H1 (cell line): Measurements from ENCODE around the gene GPR21. TPM values are rescaled to one million over a fixed set of nuclear protein-coding genes. Genes with fewer than 3 reads are reported as not detected.

Experiments used
- CTCF ChIA-PET: fragments of 300-600 bp; sonication (Branson Sonifier 250); formaldehyde crosslinking; loops from one replicate; lab custom pipeline; 2021; ENCODE audit not compliant: partially characterized antibody; lab: Charles Lee
- POLR2A ChIA-PET: fragments of 300-600 bp; sonication (Branson Sonifier 250); formaldehyde crosslinking; loops from one replicate; lab custom pipeline; 2021; ENCODE audit warnings: inconsistent platforms; ENCODE audit not compliant: partially characterized antibody; lab: Charles Lee
- DNase-seq, 2 experiments: peaks; one replicate each; pipeline versions ENCODE4 v3.0.0 to v3.0.0-alpha.2; 2010 to 2022; ENCODE audit warnings: low spot score in 2 of 2, low read depth in 1 of 2, mixed read lengths in 1 of 2
- FAIRE-seq: peaks from 2 replicates; lab custom pipeline; 2011; peaks lifted over from hg19 to GRCh38; lab: Jason Lieb, UNC
- H2AFZ ChIP-seq: 2 replicates; pipeline ENCODE4 v1.8.1; 2012; ENCODE audit warnings: low read length, inconsistent platforms
- H2AK5ac ChIP-seq: 2 replicates; pipeline ENCODE4 v1.6.1; 2013; ENCODE audit warnings: low read depth, low read length
- H2BK120ac ChIP-seq: replicated peaks from 2 replicates; pipeline ENCODE3; 2013; ENCODE audit warnings: low read depth, low read length, inconsistent platforms
- H2BK12ac ChIP-seq: 2 replicates; pipeline ENCODE4 v1.6.1; 2013; ENCODE audit warnings: low read depth, low read length
- H2BK15ac ChIP-seq: 2 replicates; pipeline ENCODE4 v1.6.1; 2013; ENCODE audit warnings: low read length
- H2BK20ac ChIP-seq: 2 replicates; pipeline ENCODE4 v1.6.1; 2013; ENCODE audit warnings: low read length
- H2BK5ac ChIP-seq: 2 replicates; pipeline ENCODE4 v1.6.1; 2013; ENCODE audit warnings: low read depth, low read length
- H3K14ac ChIP-seq: 2 replicates; pipeline ENCODE4 v1.6.1; 2013; ENCODE audit warnings: inconsistent platforms; ENCODE audit not compliant: insufficient read length
- H3K18ac ChIP-seq: 2 replicates; pipeline ENCODE4 v1.6.1; 2013; ENCODE audit warnings: low read length; ENCODE audit errors: extremely low read depth
- H3K23ac ChIP-seq: 2 replicates; pipeline ENCODE4 v1.6.1; 2013; ENCODE audit warnings: inconsistent platforms; ENCODE audit not compliant: insufficient read length
- H3K23me2 ChIP-seq: 2 replicates; pipeline ENCODE4 v1.6.1; 2013; ENCODE audit warnings: low read depth, low read length
- H3K27ac ChIP-seq: 2 replicates; pipeline ENCODE4 v1.6.1; 2011; ENCODE audit warnings: low read depth, low read length, inconsistent platforms
- H3K27me3 ChIP-seq, 4 experiments: replicated peaks in 1 of 4; 1 replicate in 1 of 4; 2 replicates in 3 of 4; pipeline versions ENCODE4 v1.6.1 to v1.8.1; 2011 to 2013; ENCODE audit warnings: low read length in 3 of 4, mild to moderate bottlenecking in 3 of 4, inconsistent platforms in 2 of 4, mixed read lengths in 2 of 4, moderate library complexity in 1 of 4; ENCODE audit not compliant: control insufficient read depth in 3 of 4, insufficient read depth in 3 of 4; ENCODE audit errors: extremely low read depth in 1 of 4
- H3K36me3 ChIP-seq, 4 experiments: 2 replicates each; pipeline versions ENCODE4 v1.6.1 to v1.8.1; 2011 to 2013; ENCODE audit warnings: mild to moderate bottlenecking in 4 of 4, low read length in 3 of 4, moderate library complexity in 2 of 4, control low read depth in 1 of 4, inconsistent platforms in 1 of 4; ENCODE audit not compliant: insufficient read depth in 4 of 4, control insufficient read depth in 2 of 4
- H3K4ac ChIP-seq: replicated peaks from 2 replicates; pipeline ENCODE3; 2013; ENCODE audit warnings: low read length, low read depth, mixed read lengths, inconsistent platforms; ENCODE audit not compliant: insufficient read length
- H3K4me1 ChIP-seq, 4 experiments: replicated peaks in 1 of 4; 1 replicate in 1 of 4; 2 replicates in 3 of 4; pipeline versions ENCODE4 v1.6.1 to v1.8.1; 2011 to 2013; ENCODE audit warnings: low read length in 3 of 4, inconsistent platforms in 2 of 4, mixed read lengths in 1 of 4; ENCODE audit not compliant: insufficient read depth in 4 of 4, control insufficient read depth in 3 of 4
- H3K4me2 ChIP-seq, 2 experiments: 2 replicates each; pipeline versions ENCODE4 v1.6.1 to v1.8.1; 2011 to 2013; ENCODE audit warnings: low read depth in 2 of 2, low read length in 2 of 2, control low read depth in 1 of 2, inconsistent platforms in 1 of 2, mild to moderate bottlenecking in 1 of 2; ENCODE audit not compliant: insufficient read depth in 1 of 2
- H3K4me3 ChIP-seq, 4 experiments: fragments of 200-600, 300-600 bp in 1 of 4; sonication (generic), shearing (Covaris generic), sonication (Bioruptor Twin) in 1 of 4; 2 replicates each; pipeline versions ENCODE4 v1.5.1 to v1.8.1; 2011 to 2016; ENCODE audit warnings: low read length in 4 of 4, low read depth in 3 of 4, control low read depth in 2 of 4, inconsistent platforms in 2 of 4, mild to moderate bottlenecking in 2 of 4, mixed read lengths in 1 of 4, moderate library complexity in 1 of 4; ENCODE audit not compliant: insufficient read depth in 2 of 4; ENCODE audit errors: extremely low read depth in 1 of 4
- H3K56ac ChIP-seq: replicated peaks from 2 replicates; pipeline ENCODE3; 2013; ENCODE audit warnings: low read depth, mild to moderate bottlenecking, mixed read lengths, low read length, inconsistent platforms; ENCODE audit not compliant: insufficient read length
- H3K79me1 ChIP-seq: 2 replicates; pipeline ENCODE4 v1.6.1; 2013; ENCODE audit warnings: low read depth, low read length, control low read depth
- H3K79me2 ChIP-seq, 2 experiments: 2 replicates each; pipeline versions ENCODE4 v1.6.1 to v1.8.1; 2012 to 2013; ENCODE audit warnings: low read length in 2 of 2, mild to moderate bottlenecking in 2 of 2, inconsistent platforms in 1 of 2; ENCODE audit not compliant: insufficient read depth in 2 of 2, control insufficient read depth in 1 of 2
- H3K9ac ChIP-seq, 4 experiments: replicated peaks in 1 of 4; 1 replicate in 1 of 4; 2 replicates in 3 of 4; pipeline versions ENCODE4 v1.6.1 to v1.8.1; 2011 to 2013; ENCODE audit warnings: low read depth in 3 of 4, low read length in 3 of 4, control low read depth in 2 of 4, mild to moderate bottlenecking in 2 of 4, moderate library complexity in 2 of 4, inconsistent platforms in 1 of 4; ENCODE audit errors: extremely low read depth in 1 of 4
- H3K9me3 ChIP-seq, 2 experiments: 2 replicates each; pipeline versions ENCODE4 v1.6.1 to v1.8.1; 2012 to 2013; ENCODE audit warnings: mild to moderate bottlenecking in 2 of 2, moderate library complexity in 2 of 2, control low read depth in 1 of 2, inconsistent platforms in 1 of 2, low read depth in 1 of 2, low read length in 1 of 2, mixed read lengths in 1 of 2; ENCODE audit not compliant: insufficient read depth in 2 of 2
- H4K20me1 ChIP-seq, 2 experiments: replicated peaks in 1 of 2; 2 replicates each; pipeline versions ENCODE3 to v1.8.1; 2011 to 2013; ENCODE audit warnings: inconsistent platforms in 2 of 2, low read length in 2 of 2, mild to moderate bottlenecking in 1 of 2; ENCODE audit not compliant: insufficient read depth in 2 of 2, control insufficient read depth in 1 of 2
- H4K5ac ChIP-seq: 2 replicates; pipeline ENCODE4 v1.6.1; 2013; ENCODE audit warnings: low read length, low read depth, mixed read lengths, inconsistent platforms; ENCODE audit not compliant: insufficient read length
- H4K8ac ChIP-seq: 2 replicates; pipeline ENCODE4 v1.8.0; 2013; ENCODE audit warnings: mild to moderate bottlenecking, moderate library complexity, low read length, inconsistent platforms; ENCODE audit not compliant: insufficient read depth; ENCODE audit errors: extremely low read depth
- H4K91ac ChIP-seq: replicated peaks from 2 replicates; pipeline ENCODE3; 2013; ENCODE audit warnings: low read length, mixed read lengths, inconsistent platforms; ENCODE audit not compliant: insufficient read length
- ASH2L ChIP-seq: fragments of 200-600, 300-600 bp; sonication (generic); IDR thresholded peaks from one replicate; pipeline ENCODE4 v1.7.1; 2017; ENCODE audit warnings: low read length
- BACH1 ChIP-seq: IDR thresholded peaks from 2 replicates; pipeline ENCODE4 v1.6.1; 2012; ENCODE audit warnings: low read length, improper control_type of control experiment
- CEBPB ChIP-seq: IDR thresholded peaks from 2 replicates; pipeline ENCODE4 v1.6.1; 2012; ENCODE audit warnings: low read depth, low read length
- CHD2 ChIP-seq: IDR thresholded peaks from 2 replicates; pipeline ENCODE4 v1.6.1; 2012; ENCODE audit warnings: low read length, improper control_type of control experiment
- NRF1 ChIP-seq: IDR thresholded peaks from 2 replicates; pipeline ENCODE4 v1.6.1; 2011; ENCODE audit warnings: mild to moderate bottlenecking, low read depth, low read length, improper control_type of control experiment
- PHF8 ChIP-seq: fragments of 200-600 bp; sonication (generic); conservative IDR thresholded peaks from 2 replicates; pipeline ENCODE4 v1.7.1; 2012; ENCODE audit warnings: low read depth, mild to moderate bottlenecking, inconsistent platforms, low read length, moderate library complexity
- POU5F1 ChIP-seq: IDR thresholded peaks from 2 replicates; pipeline ENCODE4 v1.6.1; 2011; ENCODE audit warnings: low read depth, mild to moderate bottlenecking, low read length, moderate library complexity
- RNF2 ChIP-seq: fragments of 200-900, 300-1000 bp; sonication (generic); IDR thresholded peaks from 2 replicates; pipeline ENCODE4 v1.7.1; 2016; ENCODE audit warnings: borderline replicate concordance, low read depth, mild to moderate bottlenecking, antibody characterized with exemption, low read length; ENCODE audit not compliant: poor library complexity, severe bottlenecking; ENCODE audit errors: missing control alignments
- SAP30 ChIP-seq: fragments of 300-600 bp; sonication (generic); IDR thresholded peaks from 2 replicates; pipeline ENCODE4 v1.7.1; 2012; ENCODE audit warnings: low read length, moderate library complexity, mild to moderate bottlenecking, inconsistent platforms; ENCODE audit not compliant: insufficient read depth, insufficient replicate concordance
- WGBS, 2 experiments: shearing (Covaris generic) in 1 of 2; methylation state at CpG; one replicate each; pipeline versions ENCODE4 v1.1.6 to v1.1.7; 2013 to 2015; ENCODE audit warnings: low lambda C conversion rate in 2 of 2, mixed read lengths in 2 of 2, inconsistent platforms in 1 of 2, low coverage in 1 of 2, missing lambda C conversion rate in 1 of 2; ENCODE audit not compliant: insufficient replicate concordance in 2 of 2, insufficient coverage in 1 of 2, insufficient read length in 1 of 2; ENCODE audit errors: extremely low coverage in 1 of 2, missing lambda C conversion rate in 1 of 2; 5-methylcytosine and 5-hydroxymethylcytosine counted together
- polyA plus RNA-seq, 7 experiments: library from polyadenylated mRNA; depleted of rRNA in 3 of 7; stranded (reverse) in 5 of 7; unstranded in 2 of 7; fragments of >200 nt in 5 of 7; fragments of 200-250 nt in 2 of 7; gene quantifications; 1 replicate in 5 of 7; 2 replicates in 1 of 7; 4 replicates in 1 of 7; pipeline versions ENCODE4 v1.2.1 to v1.2.3, GENCODE V29; 2011 to 2013; ENCODE audit warnings: missing spikeins in 2 of 7, mixed read lengths in 2 of 7
- total RNA-seq: library from RNA; stranded (reverse); fragmentation: NEBNext Ultra II Directional; extraction: Animal tissue kit (Norgen Biotek cat#: 25700); gene quantifications from 2 replicates; pipeline ENCODE4 v1.2.1, GENCODE V29; 2021
- TF ChIP-seq, protein P1 (sequence below), 3 experiments: IDR thresholded peaks; 1 replicate in 2 of 3; 2 replicates in 1 of 3; pipeline versions ENCODE4 v1.5.1 to v1.6.1; 2011; ENCODE audit warnings: low read length in 3 of 3, mild to moderate bottlenecking in 3 of 3, inconsistent platforms in 2 of 3, low read depth in 1 of 3, moderate library complexity in 1 of 3; ENCODE audit not compliant: insufficient read depth in 1 of 3; ENCODE audit errors: control extremely low read depth in 1 of 3

The GPR21 gene
- total and polyA plus RNA-seq, 2 of the 8 experiments (the other 6 are each of a cell fraction or from before 2014, with no cell fraction given), result 0.58 to 0.71 TPM

DNA sequence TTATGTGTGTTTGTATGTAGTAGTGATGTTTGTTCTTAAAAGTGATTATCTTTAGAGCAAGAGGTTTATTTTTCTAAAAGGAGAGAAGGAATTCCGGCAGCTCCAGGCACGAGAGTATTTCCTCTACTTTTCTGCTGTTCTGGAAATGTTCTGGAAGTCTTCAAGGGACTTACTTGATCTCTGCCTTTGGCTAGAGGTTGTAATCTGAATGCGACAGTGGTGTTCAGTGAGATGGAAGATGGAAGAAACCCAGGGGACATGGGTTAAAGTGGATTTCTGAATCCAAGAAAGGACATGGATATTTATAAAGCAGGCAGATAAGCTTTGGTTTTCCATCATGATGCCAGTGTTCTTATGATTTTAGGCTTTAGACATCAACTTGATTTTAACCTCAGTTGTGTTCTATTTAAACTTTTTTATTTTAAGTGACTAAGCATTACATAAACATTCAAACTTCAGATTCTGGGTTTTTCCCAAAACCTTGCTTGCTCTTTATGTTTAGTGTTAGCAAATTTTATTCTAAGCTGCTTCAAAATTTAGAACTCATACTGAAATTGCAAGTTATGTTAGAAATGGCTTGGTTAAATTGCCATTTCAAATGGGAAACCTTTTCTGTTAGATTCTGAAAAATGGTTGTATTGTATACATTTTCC is 3.6 kb downstream of the GPR21 start:
- no peak overlapping the region for H3K18ac ChIP-seq
- no peaks in the 10 kb centered on the region for H3K9me3 ChIP-seq
- no peak overlapping the region for H3K4me2 ChIP-seq
- CTCF ChIA-PET, result no interaction called here
- 93% methylated on average over 3 of the region's 3 CpGs; no CpG with 5 or more reads in 1 of the 2 experiments for WGBS, 2 experiments
- no peak for DNase-seq
- H2AK5ac ChIP-seq, result no peak overlapping the region
- no peak overlapping the region for H3K4me3 ChIP-seq
- H4K8ac ChIP-seq, result no peak overlapping the region
- H2BK12ac ChIP-seq, result no peak overlapping the region
- H3K23ac ChIP-seq, result no peak overlapping the region
- no peaks in the 10 kb centered on the region; the same call in 1 of the 2 replicates for H3K79me1 ChIP-seq
- H3K4ac ChIP-seq, result no peak overlapping the region
- H3K79me2 ChIP-seq, result no peaks in the 10 kb centered on the region
- H2BK15ac ChIP-seq, result no peak overlapping the region
- H3K27ac ChIP-seq, result no peak overlapping the region
- H2BK5ac ChIP-seq, result no peak overlapping the region
- H3K14ac ChIP-seq, result no peak overlapping the region
- H3K4me1 ChIP-seq, result peaks cover 0 to 4% (median 0%) of the 10 kb centered on the region in 4 experiments; a peak in 1 of 7 replicates
- peaks cover 0 to 5% (median 3%) of the 10 kb centered on the region in 4 experiments; a peak in 5 of 8 replicates for H3K36me3 ChIP-seq
- no peak overlapping the region for H4K91ac ChIP-seq
- no peak overlapping the region for H2AFZ ChIP-seq
- peaks cover 0 to 2% of the 10 kb centered on the region in 2 experiments for H4K20me1 ChIP-seq
- no peaks in the 10 kb centered on the region for H3K27me3 ChIP-seq
- no peak overlapping the region for H2BK120ac ChIP-seq
- H3K56ac ChIP-seq, result no peak overlapping the region
- no peak overlapping the region for H3K9ac ChIP-seq
- FAIRE-seq, result no peak
- no peaks in the 10 kb centered on the region for H3K23me2 ChIP-seq
- H4K5ac ChIP-seq, result no peak overlapping the region
- POLR2A ChIA-PET, result interaction anchor here (1.1 to 1.3 kb wide), 2 partner anchors 10 to 22 kb away, joined by 3 to 5 read pairs; no protein-coding TSS in a partner anchor
- H2BK20ac ChIP-seq, result no peak overlapping the region
- TF ChIP-seq NRF1 (no peak), BACH1 (no peak), RNF2 (no peak), POU5F1 (no peak), CEBPB (no peak), CHD2 (no peak), PHF8 (no peak), ASH2L (no peak), SAP30 (no peak)
- TF ChIP-seq, protein P1, sequence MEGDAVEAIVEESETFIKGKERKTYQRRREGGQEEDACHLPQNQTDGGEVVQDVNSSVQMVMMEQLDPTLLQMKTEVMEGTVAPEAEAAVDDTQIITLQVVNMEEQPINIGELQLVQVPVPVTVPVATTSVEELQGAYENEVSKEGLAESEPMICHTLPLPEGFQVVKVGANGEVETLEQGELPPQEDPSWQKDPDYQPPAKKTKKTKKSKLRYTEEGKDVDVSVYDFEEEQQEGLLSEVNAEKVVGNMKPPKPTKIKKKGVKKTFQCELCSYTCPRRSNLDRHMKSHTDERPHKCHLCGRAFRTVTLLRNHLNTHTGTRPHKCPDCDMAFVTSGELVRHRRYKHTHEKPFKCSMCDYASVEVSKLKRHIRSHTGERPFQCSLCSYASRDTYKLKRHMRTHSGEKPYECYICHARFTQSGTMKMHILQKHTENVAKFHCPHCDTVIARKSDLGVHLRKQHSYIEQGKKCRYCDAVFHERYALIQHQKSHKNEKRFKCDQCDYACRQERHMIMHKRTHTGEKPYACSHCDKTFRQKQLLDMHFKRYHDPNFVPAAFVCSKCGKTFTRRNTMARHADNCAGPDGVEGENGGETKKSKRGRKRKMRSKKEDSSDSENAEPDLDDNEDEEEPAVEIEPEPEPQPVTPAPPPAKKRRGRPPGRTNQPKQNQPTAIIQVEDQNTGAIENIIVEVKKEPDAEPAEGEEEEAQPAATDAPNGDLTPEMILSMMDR (IDR thresholded peaks at IDR 0.05; ENCODE audit: control extremely low read depth in 1 of 3, insufficient read depth in 1 of 3, low read depth in 1 of 3, low read length in 3 of 3), result no peak
